Astrocyte (in vitro differentiated cells and primary cell): ENCODE data around the gene HMCN1.

Experiments
- CTCF ChIP-seq: IDR thresholded peaks from 2 replicates; pipeline ENCODE4 v1.5.1; 2011; ENCODE audit warnings: low read depth, mild to moderate bottlenecking, inconsistent platforms, low read length, moderate library complexity; ENCODE audit not compliant: insufficient read depth
- EZH2 ChIP-seq: IDR thresholded peaks from 2 replicates; pipeline ENCODE4 v1.6.1; 2012; ENCODE audit warnings: mild to moderate bottlenecking, low read length, inconsistent platforms; ENCODE audit not compliant: insufficient read depth

DNA sequence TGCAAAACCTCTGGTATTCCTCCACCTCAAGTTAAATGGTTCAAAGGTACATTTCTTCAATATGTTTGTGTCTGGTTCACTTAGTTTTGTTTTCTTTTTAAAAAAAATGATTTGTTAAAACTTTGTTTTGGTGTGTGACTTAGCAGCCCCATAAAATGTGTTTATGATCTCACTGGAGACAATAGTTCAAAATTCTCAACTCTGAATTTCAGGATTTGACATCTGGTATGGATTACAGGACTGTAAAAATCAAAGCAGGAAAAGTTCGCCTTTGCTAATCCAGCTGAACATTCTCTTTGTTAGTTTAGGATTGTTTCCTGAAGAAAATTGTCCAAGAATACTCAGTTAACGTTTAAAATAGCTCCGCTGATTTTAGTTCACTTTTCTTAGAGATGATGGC is 231.7 kb downstream of the HMCN1 start:
- TF ChIP-seq EZH2 (no peak), CTCF (no peak)
